ENCODE data around the gene UGT1A8.
"Not testable (repeated sequence)": the region's sequence is repeated elsewhere in the genome, so short reads cannot be mapped to it uniquely, and the experiment has no call there.

The UGT1A8 gene

DNA sequence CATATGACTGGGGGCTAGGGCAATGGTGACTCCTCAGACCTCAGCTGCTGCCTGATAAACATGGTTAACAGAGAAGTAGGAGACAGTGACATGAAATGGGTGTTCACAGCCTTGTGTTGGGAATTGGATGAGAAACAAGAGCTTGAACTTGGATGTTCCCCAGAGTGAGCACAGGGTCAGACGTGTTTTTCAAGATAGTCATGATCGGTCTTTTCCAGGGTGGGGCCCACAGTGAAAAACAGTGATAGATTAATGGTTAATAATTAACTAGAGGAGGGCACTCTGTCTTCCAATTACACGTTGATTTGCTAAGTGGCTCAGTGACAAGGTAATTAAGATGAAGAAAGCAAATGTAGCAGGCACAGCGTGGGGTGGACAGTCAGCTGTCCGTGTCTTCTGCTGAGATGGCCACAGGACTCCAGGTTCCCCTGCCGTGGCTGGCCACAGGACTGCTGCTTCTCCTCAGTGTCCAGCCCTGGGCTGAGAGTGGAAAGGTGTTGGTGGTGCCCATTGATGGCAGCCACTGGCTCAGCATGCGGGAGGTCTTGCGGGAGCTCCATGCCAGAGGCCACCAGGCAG, 111.4 kb downstream of the UGT1A8 start, which contains the start of gene UGT1A3:
Gene UGT1A3, plus strand, starts transcription at position 320 of the 579 bp plus-strand sequence. Its CDS starts 85 bp downstream, at position 405.
- no peak for DNase-seq (ENCODE audit: low spot score)

DNA sequence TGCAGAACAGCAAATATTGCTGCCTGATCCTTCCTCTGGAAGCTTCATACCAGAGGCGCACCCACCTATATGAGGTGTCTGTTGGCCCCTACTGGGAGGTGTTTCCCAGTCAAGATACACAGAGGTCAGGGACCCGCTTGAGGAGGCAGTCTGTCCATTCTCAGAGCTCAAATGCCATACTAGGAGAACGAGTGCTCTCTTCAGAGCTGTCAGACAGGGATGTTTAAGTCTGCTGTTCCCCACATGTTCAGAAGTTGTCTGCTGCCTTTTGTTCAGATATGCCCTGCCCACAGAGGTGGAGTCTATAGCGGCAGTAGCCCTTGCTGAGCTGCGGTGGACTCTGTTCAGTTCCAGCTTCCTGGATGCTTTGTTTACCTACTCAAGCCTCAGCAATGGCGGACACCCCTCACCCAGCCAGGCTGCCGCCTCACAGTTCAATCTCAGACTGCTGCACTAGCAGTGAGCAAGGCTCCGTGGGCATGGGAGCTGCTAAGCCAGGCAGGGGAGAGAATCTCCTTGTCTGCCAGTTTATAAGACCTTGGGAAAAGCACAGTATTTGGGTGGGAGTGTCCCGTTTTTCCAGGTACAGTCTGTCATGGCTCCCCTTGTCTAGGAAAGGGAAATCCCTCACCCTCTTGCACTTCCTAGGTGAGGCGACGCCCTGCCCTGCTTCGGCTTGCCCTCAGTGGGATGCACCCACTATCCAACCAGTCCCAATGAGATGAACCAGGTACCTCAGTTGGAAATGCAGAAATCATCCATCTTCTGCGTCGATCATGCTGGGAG, 119.6 kb downstream of the UGT1A8 start:
- not testable (repeated sequence) for DNase-seq (ENCODE audit: low spot score)

GRCh38 chr2:233740870-233741269, 123.4 kb downstream of the UGT1A8 start:
- no peak for DNase-seq (ENCODE audit: low spot score)

DNA sequence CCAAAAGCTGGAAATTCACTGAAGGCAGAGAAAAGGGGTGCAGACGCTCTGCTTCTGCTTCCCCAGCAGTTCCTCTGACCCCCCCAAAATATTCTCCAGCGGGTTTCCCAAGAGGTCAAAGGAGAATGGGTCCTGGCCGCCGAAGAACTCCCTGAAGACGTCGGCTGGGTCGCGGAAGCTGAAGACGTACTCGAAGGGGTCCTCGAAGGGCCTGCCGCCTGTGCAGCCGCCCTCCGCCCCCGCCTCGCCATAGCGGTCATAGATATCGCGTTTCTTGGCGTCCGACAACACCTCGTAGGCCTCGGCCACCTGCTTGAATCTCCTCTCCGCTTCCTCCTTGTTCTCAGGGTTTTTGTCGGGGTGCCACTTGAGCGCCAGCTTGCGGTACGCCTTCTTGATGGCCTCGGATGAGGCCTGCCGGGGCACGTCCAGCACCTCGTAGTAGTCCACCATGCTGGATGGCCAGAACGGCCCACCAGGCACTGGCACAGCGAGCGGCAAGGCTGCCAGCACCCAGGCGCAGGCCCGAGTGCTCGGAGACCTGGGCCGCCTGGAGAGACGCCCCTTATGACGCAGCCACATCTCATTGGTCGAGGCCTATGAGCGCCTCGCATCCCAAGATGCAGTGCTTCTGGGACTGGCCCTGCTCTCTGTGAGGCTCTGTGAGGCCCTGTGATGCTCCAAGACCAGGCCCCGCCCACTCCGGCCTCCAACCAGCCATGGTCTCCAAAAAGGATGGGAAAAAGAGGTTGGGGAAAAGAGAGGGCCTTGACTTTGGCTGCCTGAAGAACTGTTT, 126.2 kb downstream of the UGT1A8 start:
- no peak for DNase-seq (ENCODE audit: low spot score)

GRCh38 chr2:233745073-233745755, 127.8 kb downstream of the UGT1A8 start:
- no peak for DNase-seq (ENCODE audit: low spot score)

- DNase-seq (ENCODE audit: low spot score), result not testable (repeated sequence)
These were observed 128.4 kb downstream of the UGT1A8 start for GRCh38 chr2:233745838-233746237.

DNA sequence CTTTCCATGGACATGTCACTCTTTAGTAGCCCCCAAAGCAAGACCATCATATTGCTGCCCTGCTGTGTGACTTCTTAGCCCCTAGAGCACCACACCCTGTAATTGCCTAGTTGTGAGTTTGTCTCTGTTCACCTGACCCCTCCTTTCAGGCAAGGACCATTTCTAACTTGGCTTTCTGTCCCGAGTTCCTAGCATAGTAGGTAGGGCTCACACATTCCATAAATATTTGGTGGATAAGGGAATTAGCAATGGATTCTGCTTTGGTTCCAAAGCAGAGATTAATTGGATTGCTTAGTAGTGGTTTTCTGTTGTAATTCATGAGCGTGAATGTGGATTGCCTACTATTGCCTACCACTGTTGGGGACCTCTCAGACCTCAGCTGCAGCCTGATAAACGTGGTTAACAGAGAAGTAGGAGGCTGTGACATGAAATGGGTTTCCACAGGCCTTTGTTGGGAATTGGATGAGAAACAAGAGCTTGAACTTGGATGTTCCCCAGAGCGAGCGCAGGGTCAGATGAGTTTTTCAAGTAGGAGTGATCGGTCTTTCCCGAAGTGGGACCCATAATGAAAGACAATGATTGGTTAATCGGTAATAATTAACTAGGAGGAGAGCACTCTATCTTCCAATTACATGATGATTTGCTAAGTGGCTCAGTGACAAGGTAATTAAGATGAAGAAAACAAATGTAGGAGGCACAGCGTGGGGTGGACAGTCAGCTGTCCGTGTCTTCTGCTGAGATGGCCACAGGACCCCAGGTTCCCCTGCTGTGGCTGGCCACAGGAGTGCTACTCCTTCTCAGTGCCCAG, 129.2 kb downstream of the UGT1A8 start:
- no peak for DNase-seq (ENCODE audit: low spot score)

- no peak for DNase-seq (ENCODE audit: low spot score)
These were observed 129.8 kb downstream of the UGT1A8 start for GRCh38 chr2:233747283-233747544.

- not testable (repeated sequence) for DNase-seq (ENCODE audit: low spot score)
These were observed 133.3 kb downstream of the UGT1A8 start for GRCh38 chr2:233750689-233751088.

- DNase-seq (ENCODE audit: low spot score), result not testable (repeated sequence)
These were observed 134.0 kb downstream of the UGT1A8 start for GRCh38 chr2:233751212-233752009.

DNA sequence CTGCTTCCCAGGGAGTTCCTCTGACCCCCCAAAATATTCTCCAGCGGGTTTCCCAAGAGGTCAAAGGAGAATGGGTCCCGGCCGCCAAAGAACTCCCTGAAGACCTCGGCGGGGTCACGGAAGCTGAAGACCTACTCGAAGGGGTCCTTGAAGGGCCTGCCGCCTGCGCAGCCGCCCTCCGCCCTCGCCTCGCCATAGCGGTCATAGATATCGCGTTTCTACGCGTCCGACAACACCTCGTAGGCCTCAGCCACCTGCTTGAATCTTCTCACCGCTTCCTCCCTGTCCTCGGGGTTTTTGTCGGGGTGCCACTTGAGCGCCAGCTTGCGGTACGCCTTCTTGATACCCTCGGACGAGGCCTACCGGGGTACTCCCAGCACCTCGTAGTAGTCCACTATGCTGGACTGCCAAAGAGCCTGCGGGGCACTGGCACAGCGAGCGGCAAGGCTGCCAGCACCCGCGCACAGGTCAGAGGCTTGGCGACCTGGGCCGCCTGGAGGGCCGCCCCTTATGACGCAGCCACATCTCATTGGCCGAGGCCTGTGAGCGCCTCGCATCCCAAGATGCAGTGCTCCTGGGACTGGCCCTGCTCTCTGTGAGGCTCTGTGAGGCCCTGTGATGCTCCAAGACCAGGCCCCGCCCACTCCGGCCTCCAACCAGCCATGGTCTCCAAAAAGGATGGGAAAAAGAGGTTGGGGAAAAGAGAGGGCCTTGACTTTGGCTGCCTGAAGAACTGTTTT, 137.6 kb downstream of the UGT1A8 start:
- DNase-seq (ENCODE audit: low spot score), result no peak

DNA sequence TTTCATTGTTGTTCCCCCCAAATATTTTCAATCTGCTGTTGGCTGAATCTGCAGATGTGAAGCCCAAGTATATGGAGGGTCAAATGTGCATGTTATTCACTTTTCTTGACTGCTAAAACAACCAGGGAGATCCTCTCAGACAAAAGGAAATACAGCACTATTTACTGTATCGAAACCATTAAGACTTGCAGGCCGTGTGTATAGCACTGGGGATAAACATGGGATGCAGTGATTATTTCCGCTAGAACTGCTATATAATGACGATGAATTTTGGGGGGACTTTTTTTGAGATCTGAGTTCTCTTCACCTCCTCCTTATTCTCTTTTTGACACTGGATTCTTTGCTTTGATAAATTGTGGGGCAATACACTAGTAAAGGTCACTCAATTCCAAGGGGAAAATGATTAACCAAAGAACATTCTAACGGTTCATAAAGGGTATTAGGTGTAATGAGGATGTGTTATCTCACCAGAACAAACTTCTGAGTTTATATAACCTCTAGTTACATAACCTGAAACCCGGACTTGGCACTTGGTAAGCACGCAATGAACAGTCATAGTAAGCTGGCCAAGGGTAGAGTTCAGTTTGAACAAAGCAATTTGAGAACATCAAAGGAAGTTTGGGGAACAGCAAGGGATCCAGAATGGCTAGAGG, 139.1 kb downstream of the UGT1A8 start:
- no peak for DNase-seq (ENCODE audit: low spot score)

- DNase-seq (ENCODE audit: low spot score), result no peak
These were observed 140.7 kb downstream of the UGT1A8 start for GRCh38 chr2:233758141-233758540.

- no peak for DNase-seq (ENCODE audit: low spot score)
These were observed 141.4 kb downstream of the UGT1A8 start for GRCh38 chr2:233758849-233759248.

DNA sequence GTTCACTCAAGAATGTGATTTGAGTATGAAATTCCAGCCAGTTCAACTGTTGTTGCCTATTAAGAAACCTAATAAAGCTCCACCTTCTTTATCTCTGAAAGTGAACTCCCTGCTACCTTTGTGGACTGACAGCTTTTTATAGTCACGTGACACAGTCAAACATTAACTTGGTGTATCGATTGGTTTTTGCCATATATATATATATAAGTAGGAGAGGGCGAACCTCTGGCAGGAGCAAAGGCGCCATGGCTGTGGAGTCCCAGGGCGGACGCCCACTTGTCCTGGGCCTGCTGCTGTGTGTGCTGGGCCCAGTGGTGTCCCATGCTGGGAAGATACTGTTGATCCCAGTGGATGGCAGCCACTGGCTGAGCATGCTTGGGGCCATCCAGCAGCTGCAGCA, 142.6 kb downstream of the UGT1A8 start, which contains the start of gene UGT1A1:
Gene UGT1A1, plus strand, starts transcription at position 228 of the 400 bp plus-strand sequence. Its CDS starts 18 bp downstream, at position 246.
- DNase-seq (ENCODE audit: low spot score), result no peak

- DNase-seq (ENCODE audit: low spot score), result no peak
These were observed 143.8 kb downstream of the UGT1A8 start for GRCh38 chr2:233761040-233761769.

DNA sequence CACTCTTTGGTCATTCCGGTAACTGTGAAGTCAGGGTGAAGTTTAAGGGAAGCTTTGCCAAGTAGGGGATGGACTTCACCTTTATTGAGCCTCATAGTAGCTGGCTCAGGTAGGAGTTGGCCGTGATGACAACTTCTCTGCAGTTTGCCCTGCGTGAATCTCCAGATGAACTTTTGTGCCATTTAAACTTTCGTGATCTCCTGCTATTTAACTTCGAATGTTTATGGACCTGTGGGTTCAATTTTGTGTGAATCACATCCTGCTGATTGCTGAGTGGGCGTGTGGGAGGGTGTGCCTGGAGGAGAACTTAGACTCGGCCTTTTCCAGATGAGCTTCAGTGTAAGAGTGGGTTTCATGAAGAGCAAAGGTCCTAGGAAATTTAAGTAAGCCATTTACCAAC, 146.8 kb downstream of the UGT1A8 start:
- DNase-seq (ENCODE audit: low spot score), result no peak

GRCh38 chr2:233764761-233765160, 147.3 kb downstream of the UGT1A8 start:
- no peak for DNase-seq (ENCODE audit: low spot score)

DNA sequence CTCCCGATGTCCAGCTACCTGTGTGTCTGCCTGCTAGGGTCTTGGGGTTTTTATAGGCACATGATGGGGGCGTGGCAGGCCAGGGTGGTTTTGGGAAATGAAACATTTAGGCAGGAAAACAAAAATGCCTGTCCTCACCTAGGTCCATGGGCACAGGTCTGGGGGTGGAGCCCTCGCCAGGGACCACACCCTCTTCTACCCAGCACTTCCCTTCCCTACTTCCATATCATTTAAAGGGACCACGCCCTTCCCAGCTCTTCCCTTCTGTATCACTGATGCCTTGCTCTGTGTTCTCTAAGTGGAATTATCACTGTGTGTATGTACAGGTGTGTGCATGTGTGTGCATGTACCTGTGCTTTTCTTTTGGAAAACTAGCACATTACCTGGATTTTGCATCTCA, 149.0 kb downstream of the UGT1A8 start:
- DNase-seq (ENCODE audit: low spot score), result no peak
